Measurements from ENCODE around the gene SPSB4.

DNA sequence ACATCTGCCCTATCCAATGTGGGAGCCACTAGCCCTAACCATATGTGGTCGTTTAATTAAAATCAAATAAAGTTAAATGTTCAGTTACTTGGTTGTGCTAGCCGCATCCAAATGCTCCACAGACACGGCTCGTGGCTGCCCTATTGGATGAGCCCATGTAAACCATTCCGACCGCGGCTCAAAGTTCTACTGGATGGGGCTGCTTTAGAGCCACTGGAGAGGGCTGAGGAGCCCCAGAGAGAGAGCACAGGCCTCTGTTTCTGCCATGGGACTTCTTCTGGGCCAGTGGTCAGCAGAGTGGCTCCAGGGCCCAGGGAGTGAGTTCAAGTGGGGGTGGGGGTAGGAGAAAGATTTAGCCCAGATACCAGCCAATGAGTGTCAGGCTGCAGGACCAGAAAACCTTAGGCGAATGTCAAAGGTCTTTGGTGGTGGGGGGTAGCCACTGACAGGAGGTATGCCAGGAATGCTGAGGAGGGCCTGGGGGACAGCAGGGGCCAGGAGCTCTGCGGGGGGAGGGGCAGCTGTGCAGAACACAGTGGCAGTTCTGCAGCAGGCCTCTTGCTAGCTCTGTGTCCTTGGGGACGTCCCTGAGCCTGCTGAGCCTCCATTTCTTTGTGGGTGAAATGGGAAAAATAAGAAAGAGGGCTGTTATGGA lies 30.1 kb downstream of the SPSB4 start:
- TF ChIP-seq, protein P1, sequence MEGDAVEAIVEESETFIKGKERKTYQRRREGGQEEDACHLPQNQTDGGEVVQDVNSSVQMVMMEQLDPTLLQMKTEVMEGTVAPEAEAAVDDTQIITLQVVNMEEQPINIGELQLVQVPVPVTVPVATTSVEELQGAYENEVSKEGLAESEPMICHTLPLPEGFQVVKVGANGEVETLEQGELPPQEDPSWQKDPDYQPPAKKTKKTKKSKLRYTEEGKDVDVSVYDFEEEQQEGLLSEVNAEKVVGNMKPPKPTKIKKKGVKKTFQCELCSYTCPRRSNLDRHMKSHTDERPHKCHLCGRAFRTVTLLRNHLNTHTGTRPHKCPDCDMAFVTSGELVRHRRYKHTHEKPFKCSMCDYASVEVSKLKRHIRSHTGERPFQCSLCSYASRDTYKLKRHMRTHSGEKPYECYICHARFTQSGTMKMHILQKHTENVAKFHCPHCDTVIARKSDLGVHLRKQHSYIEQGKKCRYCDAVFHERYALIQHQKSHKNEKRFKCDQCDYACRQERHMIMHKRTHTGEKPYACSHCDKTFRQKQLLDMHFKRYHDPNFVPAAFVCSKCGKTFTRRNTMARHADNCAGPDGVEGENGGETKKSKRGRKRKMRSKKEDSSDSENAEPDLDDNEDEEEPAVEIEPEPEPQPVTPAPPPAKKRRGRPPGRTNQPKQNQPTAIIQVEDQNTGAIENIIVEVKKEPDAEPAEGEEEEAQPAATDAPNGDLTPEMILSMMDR (IDR thresholded peaks at IDR 0.05): no peak
- no peak for TF ChIP-seq POLR2A (IDR thresholded peaks at IDR 0.05)
- TF ChIP-seq EP300 (IDR thresholded peaks at IDR 0.05): no peak

Measured in ovary (tissue), 3 donors.